UCSD-AML1 (cell line): ENCODE results near the gene DIS3L2.
"Not testable (repeated sequence)": the region's sequence is repeated elsewhere in the genome, so short reads cannot be mapped to it uniquely, and the experiment has no call there.

Source experiments
- DNase-seq: peaks from one replicate; lab custom pipeline; 2025; ENCODE audit not compliant: unreplicated experiment; lab: John Stamatoyannopoulos, UW

The DIS3L2 gene

DNA sequence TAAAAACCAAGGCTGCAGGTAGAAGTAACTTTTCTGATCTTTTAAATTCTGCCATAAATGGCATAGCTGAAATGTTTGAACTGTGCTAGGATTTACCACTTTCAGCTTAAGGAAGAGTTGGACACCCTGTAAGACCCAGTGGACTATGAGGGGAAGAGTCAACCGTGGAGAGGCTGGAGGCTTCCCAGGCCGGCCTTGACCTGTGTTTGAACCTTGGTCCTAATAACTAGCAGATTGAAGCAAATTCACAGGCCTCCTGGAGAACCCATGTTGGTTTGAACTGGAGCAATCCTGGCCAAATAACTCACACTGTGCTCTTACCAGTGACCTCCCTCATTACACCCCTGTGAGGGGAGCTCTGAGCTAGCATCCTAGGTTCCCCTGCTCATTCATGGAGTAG, 329.8 kb downstream of the DIS3L2 start:
- no peak for DNase-seq

DNA sequence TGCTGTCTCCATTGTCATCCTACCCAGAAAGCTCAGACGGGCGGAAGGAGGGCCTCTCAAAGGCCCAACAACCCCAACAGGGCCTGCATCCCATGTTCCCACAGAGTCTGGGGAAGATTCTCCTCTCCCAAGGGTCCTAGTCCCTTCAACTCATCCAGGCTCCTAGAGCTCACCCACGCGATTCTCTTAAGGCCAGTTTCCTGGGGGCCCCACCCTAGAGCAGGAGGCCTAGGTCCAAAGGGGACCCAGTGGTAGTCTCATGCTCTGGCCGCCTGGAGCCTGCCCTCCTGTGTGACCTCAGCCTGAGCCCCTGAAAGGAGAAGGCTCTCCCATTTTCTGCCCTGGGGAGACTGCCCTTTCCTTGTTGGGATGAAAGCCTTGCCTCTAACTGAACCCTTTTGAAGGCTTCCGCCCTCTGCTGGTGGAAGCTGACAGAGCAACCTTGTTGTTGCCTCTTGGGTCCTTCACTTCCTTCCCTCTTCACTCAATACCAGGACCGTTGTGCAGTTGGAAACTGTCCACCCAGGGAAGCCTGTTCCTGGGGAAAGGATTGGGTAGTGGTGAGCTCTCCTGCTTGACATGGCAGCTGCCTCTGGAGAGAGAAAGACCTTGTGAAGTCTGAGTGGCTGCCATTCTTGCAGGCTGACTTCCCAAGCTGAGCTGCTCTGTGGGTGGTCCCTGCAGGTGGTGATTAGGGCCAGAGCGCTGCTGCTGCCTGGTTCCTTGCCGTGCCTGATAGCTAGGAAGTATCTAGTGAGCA, 331.1 kb downstream of the DIS3L2 start:
- peak; percentile 78 for DNase-seq

DNA sequence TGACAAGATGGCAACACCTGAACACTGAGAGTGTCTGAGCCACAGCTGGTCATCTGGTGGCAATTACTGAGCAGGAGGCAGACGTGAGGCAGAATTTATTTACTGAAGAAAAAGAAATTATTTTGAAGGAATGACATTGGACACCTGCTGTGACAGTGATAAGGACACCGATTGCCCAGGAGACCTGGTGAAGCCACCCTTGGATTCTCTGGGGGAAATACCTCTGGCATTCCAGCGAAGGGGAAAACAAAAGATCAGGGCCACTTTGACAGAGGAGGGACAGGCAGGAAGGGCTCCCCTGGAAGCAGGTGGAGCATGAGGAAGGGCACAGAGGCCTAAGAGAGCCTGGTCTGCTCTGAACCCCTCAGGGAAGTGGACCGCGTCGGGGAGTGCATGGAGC, 331.7 kb downstream of the DIS3L2 start:
- no peak for DNase-seq

GRCh38 chr2:232295971-232296370, 334.5 kb downstream of the DIS3L2 start:
- DNase-seq, result no peak

DNA sequence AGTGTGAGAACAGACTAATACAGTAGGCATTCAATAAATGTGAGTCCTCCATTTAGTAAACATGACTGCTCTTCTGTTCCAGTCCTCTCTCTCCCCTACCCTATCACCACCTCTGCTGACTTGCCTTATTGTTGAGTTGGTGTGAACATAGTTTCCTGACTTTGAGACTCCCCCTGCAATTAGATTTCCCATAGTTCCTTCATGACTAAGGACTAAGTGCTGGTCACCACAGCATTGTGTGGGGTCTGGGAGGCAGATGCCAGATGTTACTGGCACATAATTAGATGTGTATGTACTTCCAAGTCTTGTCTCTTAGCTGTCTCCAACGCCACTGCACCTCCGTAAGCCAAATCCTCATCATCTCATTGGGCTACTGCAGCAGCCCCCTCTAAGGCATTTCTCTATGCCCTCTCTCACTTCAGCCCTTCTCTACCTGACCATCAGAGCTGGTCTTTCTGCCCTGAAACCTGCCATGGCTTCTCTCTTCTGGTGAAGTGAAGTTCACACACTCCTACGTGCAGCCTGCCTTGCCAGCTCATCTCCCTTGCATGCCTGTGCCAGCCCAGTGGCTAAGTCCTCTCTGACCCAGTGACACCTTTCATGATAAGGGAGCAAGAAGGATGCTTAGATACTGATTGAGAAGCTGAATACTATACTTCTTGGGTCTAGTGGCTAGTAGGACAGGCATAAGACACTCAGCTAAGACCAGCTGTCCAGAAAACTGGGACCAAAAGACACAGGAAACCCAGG, 335.4 kb downstream of the DIS3L2 start:
- no peak for DNase-seq

DNA sequence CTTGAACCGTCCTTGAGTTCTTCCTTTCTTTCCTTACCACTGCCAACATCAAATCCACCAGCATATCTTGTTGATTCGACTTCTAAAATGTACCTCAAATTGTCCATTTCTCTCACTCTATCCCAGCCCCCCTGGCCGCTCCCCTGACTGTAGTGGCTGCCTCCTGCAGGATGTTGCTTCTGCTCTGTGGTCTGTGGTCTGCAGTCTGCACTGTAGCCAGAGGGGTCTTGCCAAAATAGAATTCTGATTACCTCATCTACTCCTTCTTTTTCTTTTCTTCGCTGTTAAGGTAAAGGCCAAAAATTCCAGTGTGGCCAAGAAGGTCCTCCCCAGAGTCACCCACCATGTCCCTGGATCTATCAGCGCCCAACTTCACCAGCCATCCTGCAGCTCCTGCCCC, 337.6 kb downstream of the DIS3L2 start:
- DNase-seq, result peak; percentile 33

DNA sequence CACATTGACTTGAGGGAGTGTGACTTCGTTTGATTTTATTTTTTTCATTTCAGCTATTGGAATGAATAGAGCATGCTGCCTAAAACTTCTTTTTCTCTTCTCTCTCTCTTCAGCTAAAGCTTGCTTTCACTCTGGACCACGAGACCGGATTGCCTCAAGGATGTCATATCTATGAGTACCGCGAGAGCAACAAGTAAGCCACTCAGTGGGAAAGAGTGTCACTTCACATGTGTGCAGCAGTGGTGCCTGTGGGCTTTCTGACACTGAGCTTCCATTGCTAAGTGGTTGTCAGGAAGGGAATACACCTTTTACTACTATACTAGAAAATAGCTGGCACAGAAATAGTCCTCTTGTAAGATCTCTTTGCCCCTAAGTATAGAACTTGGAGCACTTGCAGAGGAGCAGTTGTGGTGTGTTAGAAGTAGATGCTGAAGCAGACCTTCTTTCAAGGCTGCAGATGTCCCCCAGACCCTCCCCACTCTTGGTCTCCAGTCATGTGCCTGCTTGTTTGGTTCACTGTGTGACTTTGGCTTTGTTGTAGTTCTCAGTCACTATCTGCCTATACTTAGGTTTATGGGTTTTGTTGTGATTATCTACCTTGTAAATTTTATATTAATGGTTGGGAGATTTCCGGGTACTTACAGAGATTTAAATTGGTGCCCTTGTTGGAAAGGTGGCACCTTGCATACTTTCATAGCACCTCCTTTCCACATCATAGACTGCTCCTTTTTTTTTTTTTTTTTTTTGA, 338.6 kb downstream of the DIS3L2 start:
- DNase-seq, result no peak

DNA sequence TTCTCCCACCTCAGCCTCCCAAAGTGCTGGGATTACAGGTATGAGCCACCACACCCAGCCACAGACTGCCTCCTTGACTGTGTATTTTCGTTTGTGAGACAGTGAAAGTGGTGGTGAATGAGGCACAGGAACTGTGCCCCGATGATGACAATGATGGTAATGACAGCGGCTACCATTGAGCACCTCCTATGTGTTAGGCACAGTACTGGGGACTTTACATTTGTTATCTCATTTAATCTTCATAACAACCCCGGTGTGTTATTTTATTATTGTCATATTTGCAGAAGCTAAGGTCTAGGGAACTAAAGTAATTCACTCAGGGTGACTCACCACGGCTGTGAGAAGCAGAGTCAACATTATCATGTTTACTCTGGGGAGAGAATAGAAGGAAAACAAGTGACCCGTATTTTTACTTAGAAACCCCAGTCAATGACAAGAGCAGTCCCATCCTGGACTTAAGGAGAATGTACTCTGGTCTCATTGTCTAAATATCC, 339.4 kb downstream of the DIS3L2 start:
- DNase-seq, result no peak

- no peak for DNase-seq
Measured at GRCh38 chr2:232304236-232304635, 342.7 kb downstream of the DIS3L2 start.

GRCh38 chr2:232306741-232307305, 345.3 kb downstream of the DIS3L2 start:
- no peak for DNase-seq

GRCh38 chr2:232307854-232308253, 346.3 kb downstream of the DIS3L2 start:
- DNase-seq, result no peak

GRCh38 chr2:232308986-232309385, 347.5 kb downstream of the DIS3L2 start:
- DNase-seq, result no peak

DNA sequence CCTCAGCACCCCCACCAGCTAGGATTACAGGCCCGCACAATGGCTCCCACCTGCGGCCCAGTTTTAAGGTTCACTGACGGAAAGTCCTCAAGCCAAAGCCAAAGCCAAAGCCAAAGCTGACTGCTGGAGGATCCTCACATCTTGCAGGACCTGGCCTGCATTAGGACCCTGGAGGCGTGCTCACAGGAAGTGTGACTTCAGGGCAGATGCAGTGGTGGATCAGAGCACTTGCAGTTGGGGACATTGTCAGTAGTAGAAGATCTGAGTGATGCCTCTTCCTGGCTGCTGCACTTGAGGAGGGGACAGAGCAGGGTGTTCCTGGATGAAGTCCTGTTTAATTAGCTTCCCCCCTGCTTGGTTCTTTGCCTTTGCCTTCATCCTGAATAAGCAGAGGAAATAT, 348.1 kb downstream of the DIS3L2 start:
- no peak for DNase-seq

GRCh38 chr2:232310121-232310520, 348.6 kb downstream of the DIS3L2 start:
- DNase-seq, result no peak

DNA sequence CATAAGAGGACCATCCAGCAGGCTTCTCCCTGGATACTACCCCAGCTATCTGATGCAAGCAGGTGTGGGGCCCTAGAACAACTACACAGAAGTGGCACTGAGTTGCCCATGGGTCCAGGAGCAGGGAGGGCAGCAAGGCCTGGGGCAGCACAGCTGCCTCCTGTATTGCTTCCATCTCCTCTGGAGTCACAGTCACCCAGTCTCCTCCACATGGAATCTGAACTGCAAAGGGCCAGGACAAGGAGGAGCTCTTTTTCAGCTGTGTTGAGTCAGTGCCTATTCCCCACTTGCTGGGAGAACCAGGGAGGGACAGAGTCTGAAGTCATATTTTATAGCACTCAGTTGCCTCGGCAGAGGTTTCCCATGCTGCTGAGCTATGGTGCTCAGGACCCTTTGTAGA, 349.2 kb downstream of the DIS3L2 start:
- no peak for DNase-seq

- not testable (repeated sequence) for DNase-seq
Measured at GRCh38 chr2:232313645-232314044, 352.1 kb downstream of the DIS3L2 start.

DNA sequence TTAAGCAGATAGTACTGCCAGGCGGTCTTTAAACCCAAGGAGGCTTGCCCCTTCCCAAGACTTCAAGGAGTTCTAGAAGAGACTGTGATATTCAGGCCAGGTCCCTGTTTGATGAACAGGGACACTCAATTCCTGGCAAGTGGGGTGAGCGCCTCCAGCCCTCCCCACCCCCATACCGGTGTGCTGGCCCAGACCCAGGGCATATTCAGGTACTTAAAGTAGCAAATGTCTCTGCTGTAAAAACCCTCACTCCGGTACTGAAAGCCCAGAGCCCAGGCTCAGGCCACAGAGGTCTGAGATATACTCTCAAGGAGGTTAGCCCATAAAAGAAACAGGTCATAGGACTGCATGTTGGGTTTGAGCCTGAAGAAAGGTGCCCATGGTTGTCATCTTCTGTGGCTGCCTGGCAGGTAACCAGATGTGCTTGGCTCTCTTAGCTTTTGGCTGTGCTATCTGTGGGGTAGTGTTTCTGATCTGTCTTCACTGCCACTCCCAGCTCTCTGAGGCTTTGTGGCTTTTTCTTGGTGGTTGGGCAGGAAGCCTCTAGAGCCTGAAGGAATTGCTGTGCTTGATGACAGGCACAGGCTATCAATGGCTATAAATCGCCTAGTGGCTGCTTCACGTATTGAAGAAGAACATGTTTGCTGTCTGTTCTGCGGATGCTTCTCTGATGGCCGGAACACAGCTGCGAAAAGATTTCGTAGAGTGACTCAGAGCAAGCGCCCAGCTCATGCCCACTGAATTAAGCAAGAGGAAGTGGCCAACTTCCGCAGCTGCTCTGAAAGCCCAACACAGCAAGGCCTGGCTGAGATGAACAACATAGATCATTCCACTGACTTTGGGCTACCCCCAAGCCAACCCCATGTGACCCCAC, 353.8 kb downstream of the DIS3L2 start:
- DNase-seq, result peak; percentile 84

GRCh38 chr2:232315923-232316299, 354.4 kb downstream of the DIS3L2 start:
- DNase-seq, result no peak

- DNase-seq, result no peak
Measured at GRCh38 chr2:232316461-232317330, 355.2 kb downstream of the DIS3L2 start.
